T-helper 22 cell (primary cell): ENCODE data around the gene ATAD3B.
A peak's percentile ranks its signal among the peaks of the same experiment; 100 is the strongest.
"Not testable (repeated sequence)": the region's sequence is repeated elsewhere in the genome, so short reads cannot be mapped to it uniquely, and the experiment has no call there.

ENCODE experiments used
- DNase-seq: peaks from one replicate; pipeline ENCODE4 v3.0.0-alpha.2; 2020; ENCODE audit warnings: low read depth

ATAD3B gene

DNA sequence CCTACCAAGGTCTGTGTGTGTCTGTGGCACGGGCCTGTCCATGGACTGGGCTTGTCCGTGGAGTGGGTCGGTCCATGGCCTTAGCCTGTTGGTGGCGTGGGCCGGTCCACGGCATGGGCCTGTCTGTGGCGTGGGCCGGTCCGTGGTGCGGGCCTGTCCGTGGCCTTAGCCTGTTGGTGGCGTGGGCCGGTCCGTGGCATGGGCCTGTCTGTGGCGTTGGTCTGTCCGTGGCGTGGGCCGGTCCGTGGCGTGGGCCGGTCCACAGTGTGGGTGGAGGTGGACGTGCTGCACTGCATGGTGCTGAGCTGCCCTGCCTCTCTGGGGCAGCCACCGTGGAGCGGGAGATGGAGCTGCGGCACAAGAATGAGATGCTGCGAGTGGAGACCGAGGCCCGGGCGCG lies 10.2 kb downstream of the ATAD3B start:
- DNase-seq: not testable (repeated sequence)

DNA sequence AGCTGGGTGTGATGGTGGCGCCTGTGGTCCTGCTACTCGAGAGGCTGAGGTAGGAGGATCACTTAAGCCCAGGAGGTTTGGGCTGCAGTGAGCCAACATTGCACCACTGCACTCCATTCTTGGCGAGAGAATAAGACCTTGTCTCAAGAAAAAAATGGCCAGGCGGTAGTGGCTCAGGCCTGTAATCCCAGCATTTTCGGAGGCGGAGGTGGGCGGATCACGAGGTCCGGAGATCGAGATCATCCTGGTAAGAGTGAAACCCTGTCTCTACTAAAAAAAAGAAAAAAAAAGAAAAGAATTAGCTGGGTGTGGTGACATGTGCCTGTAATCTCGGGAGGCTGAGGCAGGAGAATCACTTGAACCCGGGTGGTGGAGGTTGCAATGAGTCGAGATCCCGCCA lies 11.3 kb downstream of the ATAD3B start:
- no peak for DNase-seq

DNA sequence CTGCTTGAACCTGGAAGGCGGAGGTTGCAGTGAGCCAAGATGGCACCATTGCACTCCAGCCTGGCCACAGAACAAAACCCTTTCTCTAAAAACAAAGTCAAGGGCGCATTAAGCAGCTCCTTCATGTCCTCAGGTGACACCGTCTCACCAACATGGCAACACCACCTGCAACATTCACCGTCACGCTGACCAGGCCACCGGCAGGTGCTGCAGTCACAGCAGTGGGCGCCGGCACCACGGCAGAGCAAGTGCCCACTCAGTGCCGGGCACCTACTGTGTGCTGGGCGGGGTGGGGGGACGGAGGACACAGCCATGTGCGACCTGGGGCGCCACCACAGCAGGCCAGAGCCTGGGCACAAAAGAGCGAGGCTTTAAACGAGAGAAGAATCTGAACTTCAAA lies 12.1 kb downstream of the ATAD3B start:
- no peak for DNase-seq

DNA sequence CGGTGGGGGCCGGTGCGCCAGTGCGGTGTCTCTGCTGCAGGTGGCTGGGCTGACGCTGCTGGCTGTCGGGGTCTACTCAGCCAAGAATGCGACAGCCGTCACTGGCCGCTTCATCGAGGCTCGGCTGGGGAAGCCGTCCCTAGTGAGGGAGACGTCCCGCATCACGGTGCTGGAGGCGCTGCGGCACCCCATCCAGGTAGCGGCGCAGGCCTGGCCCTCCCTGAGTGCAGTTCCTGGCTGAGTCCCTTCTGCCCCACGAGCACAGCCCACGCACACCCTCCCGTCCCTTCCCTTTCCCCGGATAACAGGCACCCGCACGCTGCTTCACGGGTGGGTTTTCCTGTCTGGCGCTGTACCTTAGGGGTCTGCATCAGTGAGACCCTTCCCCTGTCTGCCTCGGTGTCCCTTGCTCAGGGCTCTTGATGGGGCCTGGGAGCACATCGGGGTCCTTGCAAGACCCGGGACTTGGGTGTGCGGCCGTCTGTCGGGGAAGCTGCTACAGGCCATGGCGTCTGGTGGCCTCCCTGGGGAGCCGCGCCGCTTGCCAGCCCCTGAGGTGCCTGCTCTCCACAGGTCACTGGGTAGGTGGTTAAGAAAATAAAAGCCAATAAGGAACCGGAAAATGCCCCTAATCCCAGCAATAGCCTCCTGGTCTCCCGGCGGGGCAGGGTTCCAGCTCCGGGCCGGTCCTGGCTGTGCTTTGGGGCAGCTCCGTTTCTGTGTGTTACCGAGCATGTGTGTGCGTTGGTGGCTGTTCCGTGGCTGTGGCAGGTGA lies 13.6 kb downstream of the ATAD3B start:
- DNase-seq: not testable (repeated sequence)

DNA sequence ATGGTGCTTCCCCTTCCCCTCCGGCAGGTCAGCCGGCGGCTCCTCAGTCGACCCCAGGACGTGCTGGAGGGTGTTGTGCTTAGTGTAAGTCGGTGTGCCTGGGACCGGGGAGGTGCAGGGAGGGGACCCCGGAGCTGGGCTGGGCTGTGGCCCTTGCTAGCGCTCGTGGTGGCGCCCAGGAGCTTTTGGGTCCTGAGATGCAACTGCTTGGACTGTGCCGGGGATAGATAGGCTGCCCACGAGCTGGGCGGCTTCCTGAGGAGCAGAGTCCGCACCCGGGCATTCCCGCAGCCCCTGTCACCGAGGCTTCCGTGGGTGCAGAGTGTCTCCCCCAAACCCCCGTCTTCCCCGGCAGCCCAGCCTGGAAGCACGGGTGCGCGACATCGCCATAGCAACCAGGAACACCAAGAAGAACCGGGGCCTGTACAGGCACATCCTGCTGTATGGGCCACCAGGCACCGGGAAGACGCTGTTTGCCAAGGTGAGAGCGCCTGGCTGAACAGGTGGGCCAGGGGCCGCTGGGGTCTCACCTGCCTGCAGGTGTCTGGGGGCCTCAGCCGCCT lies 14.3 kb downstream of the ATAD3B start:
- DNase-seq: not testable (repeated sequence)

DNA sequence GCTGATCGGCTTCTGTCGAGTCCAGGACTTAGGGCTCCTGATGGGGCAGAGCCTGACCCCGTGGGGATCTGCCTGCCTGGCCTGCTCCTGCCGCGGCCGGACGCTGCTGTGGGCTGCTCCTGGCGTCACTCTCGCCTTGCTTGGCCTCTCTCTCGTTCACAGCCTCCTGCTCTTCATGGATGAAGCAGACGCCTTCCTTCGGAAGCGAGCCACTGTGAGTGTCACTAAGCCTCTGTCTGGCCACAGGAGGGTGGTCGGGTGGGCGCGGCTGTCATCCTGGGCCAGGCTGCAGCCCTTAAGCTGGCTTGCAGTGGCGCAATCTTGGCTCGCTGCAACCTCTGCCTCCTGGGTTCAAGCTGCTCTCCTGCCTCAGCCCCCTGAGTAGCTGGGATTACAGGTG lies 16.1 kb downstream of the ATAD3B start:
- no peak for DNase-seq

DNA sequence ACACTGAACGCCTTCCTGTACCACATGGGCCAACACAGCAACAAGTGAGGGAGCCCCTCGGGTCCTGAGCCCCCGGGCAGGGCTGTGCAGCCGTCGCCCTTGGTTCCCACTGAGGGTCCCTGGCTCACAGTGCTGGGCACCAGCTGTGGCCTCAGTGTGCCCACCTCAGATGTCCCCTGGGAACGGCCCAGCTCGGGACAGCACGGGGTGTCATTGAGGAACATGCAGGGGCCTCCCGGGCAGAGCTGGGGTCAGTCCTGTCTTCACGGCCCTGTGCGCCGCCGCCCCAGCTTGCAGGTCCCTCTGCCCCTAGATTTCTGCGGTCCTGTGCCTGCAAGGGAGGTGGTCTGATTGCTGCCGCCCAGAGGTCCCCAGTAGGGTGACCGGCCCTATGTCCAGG lies 17.7 kb downstream of the ATAD3B start:
- no peak for DNase-seq

DNA sequence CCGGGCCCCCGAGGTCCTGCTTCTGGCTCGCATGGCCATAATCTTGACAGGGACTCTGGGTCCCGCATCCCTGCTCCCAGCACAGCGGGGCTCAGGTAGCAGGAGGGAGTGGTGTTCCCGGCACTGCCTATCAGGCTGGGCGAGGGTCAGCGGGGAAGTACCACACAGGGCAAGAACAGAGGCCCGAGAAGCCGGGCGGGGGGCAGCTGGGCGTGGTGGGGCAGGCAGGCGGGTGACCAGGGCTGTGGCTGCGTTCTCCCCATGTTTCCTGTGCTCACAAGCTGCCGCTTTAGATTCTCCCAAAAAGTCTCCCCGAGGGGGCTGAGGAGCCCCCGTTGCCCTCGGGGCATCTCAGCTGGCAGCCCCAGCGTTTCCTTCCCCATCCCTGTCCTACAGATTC lies 18.3 kb downstream of the ATAD3B start:
- no peak for DNase-seq

DNA sequence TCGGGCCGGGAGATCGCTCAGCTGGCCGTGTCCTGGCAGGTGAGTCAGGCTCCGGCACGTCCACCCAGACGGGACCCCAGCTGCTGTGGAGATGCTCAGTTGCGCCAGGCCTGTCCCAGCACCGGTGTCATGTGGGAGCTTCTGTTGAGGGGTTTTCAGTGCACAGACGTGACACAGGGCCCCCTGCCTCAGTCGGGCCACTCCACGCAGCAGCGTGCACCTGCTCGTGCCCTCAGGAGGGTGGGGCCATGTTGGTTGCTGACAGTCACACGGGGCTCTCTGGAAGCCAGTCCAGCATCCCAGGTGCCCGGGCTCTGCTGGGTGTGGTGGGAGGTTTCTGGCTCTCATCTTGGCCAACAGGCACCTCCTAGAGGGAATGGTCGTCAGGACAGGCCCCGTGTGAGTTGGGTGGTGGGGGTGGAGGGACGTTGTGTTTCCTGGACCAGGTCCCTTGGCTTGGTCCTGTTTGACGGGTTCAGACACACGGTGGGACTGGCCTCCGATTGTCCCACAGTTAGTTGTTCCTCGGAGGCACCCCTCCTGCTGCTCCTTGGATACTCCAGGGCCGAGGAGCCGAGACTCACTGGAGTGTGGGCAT lies 19.2 kb downstream of the ATAD3B start:
- DNase-seq: no peak

DNA sequence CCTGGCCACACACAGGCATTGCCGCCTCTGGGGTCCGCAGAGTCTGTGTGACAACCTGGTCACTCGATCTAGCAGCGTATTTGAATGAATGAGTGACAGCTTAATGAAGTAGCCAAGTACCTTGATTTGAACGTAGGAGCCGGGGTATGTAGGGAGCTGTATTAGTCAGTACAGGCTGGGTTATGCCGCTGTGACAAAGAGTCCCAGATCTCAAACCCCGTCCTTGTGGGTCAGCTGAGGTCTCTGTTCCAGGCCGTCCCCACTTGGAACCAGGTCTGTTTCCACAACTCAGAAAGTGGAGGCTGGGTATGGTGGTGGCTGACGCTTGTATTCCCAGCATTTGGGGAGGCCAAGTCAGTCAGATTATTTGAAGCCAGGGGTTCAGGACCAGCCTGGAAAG lies 20.0 kb downstream of the ATAD3B start:
- no peak for DNase-seq

DNA sequence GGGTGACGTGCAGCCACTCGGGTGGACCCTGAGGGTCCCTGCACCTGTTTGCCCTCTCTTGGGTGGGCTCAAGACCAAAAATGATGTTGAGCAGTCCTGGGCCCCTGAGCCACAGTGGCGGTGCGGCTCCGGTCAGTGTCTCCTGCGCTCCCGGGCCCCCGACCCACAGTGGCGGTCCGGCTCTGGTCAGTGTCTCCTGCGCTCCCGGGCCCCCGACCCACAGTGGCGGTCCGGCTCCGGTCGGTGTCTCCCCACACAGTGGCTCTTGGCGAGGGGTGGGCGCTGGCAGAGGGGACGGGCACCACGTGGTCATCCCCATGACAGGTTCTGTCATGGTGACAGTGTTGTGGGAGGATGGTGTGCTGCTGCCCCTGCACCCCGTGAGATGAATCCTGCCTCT lies 22.7 kb downstream of the ATAD3B start:
- DNase-seq: not testable (repeated sequence)

DNA sequence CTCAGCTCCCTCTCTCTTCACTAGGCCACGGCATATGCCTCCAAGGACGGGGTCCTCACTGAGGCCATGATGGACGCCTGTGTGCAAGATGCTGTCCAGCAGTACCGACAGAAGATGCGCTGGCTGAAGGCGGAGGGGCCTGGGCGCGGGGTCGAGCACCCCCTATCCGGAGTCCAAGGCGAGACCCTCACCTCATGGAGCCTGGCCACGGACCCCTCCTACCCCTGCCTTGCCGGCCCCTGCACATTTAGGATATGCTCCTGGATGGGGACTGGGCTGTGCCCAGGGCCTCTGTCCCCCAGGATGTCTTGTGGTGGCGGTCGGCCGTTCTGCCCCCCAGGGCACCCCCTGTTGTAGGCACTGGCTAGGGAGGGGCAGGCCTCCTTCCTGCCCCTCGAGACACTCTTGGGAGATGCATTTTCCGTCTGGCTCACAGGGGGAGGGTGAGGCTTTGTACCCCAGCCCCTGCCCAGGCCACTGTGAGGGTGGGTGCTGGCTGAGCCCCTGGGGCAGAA lies 24.0 kb downstream of the ATAD3B start:
- DNase-seq: not testable (repeated sequence)

DNA sequence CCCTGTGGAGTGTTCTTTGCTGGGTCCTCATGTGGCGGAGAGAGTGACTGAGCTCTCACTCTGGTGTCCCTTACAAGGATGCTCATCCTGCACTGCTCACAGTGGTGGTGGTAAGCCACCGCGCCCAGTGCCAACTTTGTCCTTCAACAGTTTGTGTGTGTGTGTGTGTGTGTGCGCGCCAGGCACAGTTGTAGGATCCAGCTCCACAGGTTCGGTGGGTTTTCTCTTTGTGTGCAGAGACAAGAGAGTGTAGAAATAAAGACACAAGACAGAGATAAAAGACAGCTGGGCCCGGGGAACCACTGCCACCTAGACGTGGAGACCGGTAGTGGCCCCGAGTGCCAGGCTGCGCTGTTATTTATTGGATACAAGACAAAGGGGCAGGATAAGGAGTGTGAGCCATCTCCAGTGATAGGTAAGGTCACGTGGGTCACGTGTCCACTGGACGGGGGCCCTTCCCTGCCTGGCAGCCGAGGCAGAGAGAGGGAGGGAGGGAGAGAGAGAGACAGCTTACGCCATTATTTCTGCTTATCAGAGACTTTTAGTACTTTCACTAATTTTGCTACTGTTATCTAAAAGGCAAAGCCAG lies 33.3 kb downstream of the ATAD3B start:
- peak; percentile 53 for DNase-seq

DNA sequence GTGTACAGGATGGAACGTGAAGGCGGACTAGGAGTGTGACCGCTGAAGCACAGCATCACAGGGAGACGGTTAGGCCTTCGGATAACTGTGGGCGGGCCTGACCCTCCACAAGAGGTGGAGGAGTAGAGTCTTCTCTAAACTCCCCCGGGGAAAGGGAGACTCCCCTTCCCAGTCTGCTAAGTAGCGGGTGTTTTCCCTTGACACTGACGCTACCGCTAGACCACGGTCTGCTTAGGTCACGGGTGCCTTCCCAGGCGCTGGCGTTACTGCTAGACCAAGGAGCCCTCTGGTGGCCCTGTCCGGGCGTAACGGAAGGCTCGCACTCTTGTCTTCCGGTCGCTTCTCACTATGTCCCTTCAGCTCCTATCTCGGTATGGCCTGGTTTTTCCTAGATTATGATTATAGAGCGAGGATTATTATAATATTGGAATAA lies 33.8 kb downstream of the ATAD3B start:
- DNase-seq: not testable (repeated sequence)

DNA sequence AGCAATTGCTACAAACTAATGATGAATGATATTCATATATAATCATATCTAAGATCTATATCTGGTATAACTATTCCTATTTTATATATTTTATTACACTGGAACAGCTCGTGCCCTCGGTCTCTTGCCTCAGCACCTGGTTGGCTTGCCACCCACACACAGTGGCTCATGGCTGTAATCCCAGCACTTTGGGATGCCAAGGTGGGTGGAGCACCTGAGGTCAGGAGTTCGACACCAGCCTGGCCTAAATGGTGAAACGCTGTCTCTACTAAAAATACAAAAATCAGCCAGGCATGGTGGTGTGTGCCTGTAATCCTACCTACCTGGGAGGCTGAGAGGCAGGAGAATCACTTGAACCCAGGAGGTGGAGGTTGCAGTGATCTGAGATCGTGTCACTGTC lies 34.2 kb downstream of the ATAD3B start:
- not testable (repeated sequence) for DNase-seq

DNA sequence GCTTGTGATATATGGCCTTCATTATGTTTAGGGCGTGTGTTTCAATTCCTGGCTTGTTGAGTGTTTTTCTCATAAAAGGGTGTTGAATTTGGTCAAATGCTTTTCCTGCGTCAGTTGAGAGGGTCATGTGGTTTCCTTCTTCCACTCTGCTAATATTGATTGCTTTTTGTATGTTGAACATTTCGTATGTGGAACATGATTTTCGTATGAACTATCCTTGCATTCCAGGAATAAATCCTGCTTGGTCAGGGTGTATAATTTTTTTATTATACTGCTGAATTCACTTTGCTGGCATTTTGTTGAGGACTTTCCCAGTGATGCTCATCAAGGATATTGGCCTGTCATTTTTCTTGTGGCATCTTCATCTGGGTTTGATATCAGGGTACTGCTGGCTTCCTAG lies 35.7 kb downstream of the ATAD3B start:
- DNase-seq: no peak

DNA sequence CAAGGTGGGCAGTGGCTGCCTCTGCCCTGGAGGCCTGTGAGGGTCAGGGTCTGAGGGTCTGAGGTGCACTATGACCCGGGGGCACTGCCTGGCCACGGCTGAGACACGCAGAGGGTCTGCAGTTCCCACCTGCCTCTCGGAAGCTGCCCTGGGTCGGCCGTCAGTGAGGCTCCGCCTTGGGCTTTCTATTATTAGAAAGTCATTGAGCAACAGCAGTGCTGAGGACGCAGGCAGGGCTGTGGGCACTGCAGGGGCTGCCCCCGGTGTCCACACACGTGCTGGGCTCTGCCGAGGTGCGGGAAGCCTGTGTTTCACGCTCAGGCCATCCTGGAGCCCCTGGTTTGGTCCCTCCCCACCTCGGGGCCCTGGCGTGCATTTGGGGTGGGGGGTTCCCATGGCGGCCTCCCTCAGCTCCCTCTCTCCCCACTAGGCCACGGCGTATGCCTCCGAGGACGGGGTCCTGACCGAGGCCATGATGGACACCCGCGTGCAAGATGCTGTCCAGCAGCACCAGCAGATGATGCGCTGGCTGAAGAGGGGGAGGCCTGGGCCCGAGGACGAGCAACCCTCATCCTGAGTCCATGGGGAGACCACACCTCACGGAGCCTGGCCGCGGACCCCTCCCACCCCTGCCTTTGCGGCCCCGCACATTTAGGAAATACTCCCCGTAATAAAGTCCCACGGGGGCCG lies 37.4 kb downstream of the ATAD3B start:
- not testable (repeated sequence) for DNase-seq

DNA sequence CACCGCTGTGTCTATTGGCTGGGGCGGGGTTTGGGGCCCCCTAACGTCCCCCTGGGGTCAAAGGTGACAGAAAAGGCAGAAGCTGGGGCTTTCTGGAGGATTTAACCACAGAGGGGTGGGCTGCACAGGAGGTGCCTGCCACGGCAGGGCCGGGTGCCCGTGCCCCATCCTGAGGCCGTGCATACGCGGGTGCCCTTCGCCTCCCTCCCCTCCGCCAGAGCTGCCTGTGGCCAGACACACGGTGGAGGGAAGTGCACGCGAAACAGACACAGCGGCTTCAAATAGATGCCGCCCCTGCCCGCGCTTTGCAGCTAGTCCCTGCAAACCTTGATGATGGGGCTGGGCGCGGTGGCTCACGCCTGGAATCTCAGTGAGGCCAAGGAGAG lies 37.9 kb downstream of the ATAD3B start:
- DNase-seq: not testable (repeated sequence)

DNA sequence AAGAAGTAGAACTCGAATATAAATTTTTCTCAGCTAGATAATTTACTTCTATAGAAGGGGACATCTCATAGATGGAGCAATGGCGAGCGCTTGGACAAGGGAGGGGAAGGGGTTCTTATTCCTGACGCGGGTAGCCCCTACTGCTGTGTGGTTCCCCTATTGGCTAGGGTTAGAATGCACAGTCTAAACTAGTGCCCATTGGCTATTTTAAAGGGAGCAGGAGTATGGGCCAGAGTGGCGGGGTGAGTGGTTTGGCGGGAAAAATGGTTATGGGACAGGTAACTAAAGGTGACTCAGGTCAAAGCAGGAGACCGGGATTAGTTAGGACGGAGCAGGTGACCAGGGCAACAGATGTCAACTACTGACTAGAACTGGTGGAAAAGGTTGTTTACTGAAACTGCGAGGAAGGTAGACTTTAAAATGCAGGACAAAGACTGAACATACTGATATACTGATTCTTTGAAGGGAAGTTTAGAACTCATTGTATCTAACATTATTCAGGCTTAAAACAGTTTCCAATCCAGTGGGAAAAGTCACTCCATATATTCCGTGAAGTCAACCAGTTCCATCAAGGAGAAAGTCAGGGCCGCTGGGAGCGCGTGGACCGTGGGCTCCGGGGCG lies 39.5 kb downstream of the ATAD3B start:
- DNase-seq: no peak

DNA sequence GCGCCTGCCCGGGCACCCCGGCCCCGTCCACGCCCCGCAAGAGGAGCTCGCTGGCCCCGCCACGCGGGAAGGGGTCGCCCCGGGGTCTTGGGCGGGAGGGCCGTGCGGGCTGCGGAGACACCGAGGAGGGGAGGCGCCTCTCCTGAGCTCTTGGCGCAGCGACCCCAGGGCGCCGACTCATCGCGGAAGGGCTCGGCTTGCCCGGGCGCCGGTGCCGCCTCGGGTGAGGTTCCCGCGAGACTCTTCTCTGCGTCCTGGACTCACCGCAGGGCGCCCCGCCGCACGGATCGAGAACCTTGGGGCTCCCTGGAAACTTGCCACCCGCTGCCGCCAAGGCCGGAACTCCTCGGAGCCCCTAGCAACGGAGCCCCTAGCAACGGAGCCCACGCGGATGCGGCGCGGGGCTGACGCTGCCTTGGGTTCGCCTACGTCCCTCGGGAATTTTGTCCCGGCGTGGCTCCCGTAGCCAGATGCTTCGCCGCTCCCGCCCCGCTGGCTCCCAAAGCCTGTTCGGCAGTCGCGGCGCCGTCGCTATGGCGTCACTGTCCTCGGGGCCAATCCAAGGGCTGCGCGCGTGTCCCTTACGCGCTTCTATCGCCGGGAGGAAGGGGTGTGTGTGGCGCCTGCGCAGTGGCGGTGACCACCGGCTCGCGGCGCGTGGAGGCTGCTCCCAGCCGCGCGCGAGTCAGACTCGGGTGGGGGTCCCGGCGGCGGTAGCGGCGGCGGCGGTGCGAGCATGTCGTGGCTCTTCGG lies 40.1 kb downstream of the ATAD3B start, which contains the start of gene ATAD3A:
Gene ATAD3A, plus strand, starts transcription at position 630 of the 753 bp plus-strand sequence. Its CDS starts 107 bp downstream, at position 737.
- peak; percentile 94 for DNase-seq

DNA sequence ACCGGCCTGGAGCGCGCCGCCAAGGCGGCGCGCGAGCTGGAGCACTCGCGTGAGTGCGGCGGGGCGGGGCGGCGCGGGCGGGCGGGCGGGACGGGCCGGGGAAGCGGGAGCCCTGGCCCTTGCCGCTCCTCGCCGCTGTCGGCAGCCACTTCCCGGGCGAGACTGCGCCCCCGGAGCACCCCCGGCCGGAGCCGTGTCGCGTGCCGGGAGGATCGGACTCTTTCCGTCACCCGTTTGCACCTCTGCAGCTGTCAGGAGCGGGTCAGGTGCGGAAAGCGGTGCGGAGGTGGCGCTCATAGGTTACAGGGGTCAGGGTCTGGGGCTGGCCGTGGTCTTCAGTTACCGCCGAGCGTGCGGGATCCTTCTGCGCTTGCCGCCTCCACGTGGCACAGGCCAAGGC lies 40.9 kb downstream of the ATAD3B start:
- DNase-seq: peak; percentile 10
